ENCODE results near the gene RNF207.

DNA sequence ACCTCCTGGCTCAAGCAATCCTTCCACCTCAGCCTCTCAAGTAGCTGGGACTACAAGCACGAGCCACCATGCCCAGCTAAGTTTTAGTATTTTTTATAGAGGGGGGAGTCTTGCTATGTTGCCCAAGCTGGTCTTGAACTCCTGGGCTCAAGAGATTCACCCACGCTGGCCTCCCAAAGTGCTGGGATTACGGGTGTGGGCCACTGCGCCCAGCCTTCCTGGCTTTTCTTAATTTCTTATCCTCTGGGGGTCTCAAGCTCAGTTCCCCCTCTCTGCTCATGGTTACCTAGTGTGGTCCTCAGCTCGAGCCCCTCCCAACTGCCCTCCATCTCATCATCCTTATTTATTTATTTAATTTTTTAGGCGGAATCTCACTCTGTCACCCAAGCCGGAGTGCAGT lies 3.7 kb upstream of the RNF207 start:
- TF ChIP-seq CTCF (IDR thresholded peaks at IDR 0.05) (no peak), ZFX (IDR thresholded peaks at IDR 0.05; ENCODE audit: borderline replicate concordance) (no peak)

All from 22Rv1 (cell line).